GM19463 (cell line): ENCODE data around the gene SPRR2A.
"Not testable (repeated sequence)": the region's sequence is repeated elsewhere in the genome, so short reads cannot be mapped to it uniquely, and the experiment has no call there.

Source experiments
- ATAC-seq: cut with Tn5 transposase; IDR thresholded peaks from one replicate; pipeline ENCODE4 v1.9.1; 2021; ENCODE audit warnings: mild to moderate bottlenecking, moderate library complexity; ENCODE audit not compliant: unreplicated experiment

Gene SPRR2A

DNA sequence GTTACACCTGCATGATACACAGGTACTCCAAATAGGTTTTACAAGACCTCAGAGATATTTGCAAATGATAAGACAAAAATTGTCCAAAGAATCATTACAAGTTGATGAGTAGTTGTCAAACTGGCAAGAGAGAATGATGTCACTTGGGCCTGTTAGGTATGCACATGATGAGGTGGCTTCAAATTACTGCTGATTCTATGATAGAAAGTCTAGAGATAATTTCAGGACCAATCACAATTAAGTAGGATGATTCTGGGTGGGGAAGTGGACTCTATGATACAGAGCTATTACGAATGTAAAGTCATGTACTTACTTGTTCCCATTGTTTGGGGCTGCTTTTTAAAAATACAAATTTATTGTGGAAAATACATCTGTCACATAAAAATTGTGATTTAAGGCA lies 31.5 kb downstream of the SPRR2A start:
- ATAC-seq, result no peak

- no peak for ATAC-seq
Observed at GRCh38 chr1:153024413-153024812, 32.9 kb downstream of the SPRR2A start.

GRCh38 chr1:153023109-153023508 lies 34.2 kb downstream of the SPRR2A start:
- no peak for ATAC-seq

- not testable (repeated sequence) for ATAC-seq
Observed at GRCh38 chr1:153022340-153022739, 35.0 kb downstream of the SPRR2A start.

DNA sequence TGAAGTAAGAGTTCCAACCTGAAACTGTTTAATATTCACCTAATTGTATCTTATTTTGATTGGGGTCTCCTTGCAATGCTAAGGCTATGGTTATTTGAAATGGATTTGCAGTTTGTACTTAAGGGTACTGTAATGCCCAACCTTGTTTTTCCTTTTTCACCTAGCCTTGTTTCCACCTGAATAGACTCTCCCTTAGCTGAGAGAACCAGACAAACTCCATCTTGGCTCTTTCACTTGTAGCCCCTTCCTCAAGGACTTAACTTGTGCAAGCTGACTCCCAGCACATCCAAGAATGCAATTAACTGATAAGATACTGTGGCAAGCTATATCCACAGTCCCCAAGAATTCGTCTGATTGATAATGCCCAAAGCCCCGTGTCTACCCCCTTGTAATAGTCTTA lies 35.5 kb downstream of the SPRR2A start:
- not testable (repeated sequence) for ATAC-seq

DNA sequence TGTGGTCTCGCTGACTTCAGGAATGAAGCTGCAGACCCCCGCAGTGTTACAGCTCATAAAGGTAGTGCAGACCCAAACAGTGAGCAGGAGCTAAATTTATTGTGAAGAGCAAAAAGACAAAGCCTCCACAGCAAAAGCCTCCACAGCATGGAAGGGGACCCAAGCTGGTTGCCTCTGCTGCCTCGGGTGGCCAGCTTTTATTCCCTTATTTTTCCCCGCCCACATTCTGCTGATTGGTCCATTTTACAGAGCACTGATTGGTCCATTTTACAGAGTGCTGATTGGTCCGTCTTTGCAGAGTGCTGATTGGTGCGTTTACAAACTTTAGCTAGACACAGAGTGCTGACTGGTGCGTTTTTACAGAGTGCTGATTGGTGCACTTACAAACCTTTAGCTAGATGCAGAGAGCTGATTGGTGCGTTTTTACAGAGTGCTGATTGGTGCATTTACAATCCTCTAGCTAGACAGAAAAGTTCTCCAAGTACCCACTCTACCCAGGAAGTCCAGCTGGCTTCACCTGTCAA lies 46.0 kb downstream of the SPRR2A start:
- ATAC-seq, result not testable (repeated sequence)
